ENCODE results near the gene TTC16.

- TF ChIP-seq CTCF (IDR thresholded peaks at IDR 0.05) (no peak), POLR2A (IDR thresholded peaks at IDR 0.05) (no peak)
Measured at GRCh38 chr9:127769101-127769500, 53.2 kb downstream of the TTC16 start.
